NCI-H510A (cell line): ENCODE data around the gene POMP.

ENCODE experiments used
- DNase-seq: peaks from one replicate; lab custom pipeline; 2025; lab: John Stamatoyannopoulos, UW

POMP gene

DNA sequence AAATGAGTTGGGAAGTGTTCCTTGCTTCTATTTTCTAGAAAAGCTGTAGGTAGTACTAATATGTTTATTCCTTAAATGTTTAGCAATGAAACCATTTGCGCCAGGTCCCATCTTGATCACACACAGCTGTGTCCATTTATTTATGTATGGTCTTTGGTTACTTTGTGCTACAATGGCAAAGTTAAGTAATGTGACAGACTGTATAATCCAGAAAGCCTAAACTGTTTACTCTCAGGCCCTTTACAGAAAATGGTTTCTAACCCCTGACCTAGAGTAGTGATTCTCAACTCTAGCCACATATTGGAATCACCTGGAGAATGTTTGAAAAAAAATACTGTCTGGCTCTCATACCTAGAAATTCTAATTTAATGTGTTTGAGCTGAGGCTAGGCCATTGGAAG lies 38.5 kb downstream of the POMP start:
- DNase-seq, result no peak

DNA sequence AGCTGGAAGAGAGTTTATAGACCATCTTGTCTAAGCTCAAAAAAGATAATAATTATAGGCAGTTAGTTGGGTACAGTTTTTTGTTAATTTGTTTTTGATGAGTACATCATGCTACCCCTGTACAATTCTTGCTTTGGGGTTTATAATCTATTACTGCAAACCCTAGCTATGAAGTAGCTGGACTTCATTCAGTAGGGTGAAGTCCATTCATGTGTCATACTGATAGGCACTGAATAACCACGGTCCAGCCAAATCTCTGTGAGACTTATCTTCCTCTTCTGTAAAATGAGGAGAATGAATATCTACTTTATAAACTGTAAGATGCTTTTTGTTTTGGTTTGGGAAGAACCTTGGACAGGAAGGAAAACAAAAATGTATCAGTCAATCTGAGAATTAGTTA lies 40.3 kb downstream of the POMP start:
- DNase-seq, result no peak

DNA sequence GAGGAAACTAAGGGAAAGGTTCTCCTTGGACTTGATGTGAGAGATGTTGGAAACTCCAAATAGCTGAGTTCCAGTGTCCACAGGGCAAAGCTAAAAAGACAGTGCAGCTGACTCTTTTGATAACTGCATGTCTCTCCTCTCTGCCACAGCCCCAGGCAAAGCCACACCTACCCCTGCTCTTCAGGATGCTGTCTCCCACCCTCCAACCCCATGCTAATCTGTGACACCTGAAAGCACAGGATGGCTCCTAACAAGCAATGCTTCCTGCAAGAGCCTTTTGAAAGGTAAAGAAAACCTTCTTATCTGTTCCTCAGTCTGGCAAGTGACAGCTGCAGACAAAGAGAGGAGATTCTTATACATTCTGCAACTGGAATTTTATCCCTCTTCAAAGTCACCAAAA lies 45.4 kb downstream of the POMP start:
- no peak for DNase-seq

DNA sequence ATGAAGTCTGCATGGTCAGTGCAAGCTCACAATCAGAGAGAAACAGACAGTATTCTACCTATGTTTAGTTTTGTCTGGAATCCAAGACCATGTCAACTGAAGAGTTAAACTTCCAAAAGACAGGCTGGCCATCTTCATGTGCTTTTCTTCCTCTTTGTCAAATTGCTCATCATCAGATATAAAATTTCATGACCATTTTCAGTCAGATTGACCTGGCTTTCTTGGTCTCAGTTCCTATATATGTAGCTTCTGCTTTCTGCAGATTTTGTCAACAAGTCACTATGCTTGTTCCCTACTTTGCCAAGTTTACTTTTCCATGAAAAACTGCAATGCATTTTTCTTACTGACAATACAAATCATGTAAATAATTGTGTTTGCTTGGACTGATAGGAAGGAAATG lies 46.0 kb downstream of the POMP start:
- no peak for DNase-seq

DNA sequence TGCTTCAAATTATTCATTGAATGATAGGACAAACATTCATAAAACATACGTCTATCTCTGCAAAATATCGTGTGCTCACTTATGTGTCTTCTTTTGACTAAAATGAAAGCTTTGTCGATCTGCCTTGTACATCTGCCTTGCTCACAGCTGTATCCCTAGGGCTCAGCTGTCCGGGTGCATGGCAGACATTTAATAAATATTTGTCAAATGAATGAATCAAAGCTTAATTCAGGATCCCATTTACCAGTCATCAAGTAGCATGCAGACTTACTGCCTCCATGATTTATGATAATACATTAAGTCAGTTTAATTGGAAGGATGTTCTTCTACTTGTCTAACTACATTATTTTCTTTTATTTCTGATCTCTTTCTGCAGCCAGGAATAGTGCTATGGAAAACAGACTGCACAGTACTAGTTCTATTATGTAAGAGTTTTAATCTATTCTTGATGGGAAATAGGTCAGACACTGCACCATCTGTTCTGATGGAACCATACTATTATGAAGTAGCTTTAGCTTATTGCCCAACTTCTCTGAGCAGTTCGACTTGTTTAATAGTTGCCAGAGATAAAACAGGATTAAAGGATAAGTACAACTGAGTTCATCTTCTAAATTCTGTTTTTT lies 46.6 kb downstream of the POMP start:
- no peak for DNase-seq

DNA sequence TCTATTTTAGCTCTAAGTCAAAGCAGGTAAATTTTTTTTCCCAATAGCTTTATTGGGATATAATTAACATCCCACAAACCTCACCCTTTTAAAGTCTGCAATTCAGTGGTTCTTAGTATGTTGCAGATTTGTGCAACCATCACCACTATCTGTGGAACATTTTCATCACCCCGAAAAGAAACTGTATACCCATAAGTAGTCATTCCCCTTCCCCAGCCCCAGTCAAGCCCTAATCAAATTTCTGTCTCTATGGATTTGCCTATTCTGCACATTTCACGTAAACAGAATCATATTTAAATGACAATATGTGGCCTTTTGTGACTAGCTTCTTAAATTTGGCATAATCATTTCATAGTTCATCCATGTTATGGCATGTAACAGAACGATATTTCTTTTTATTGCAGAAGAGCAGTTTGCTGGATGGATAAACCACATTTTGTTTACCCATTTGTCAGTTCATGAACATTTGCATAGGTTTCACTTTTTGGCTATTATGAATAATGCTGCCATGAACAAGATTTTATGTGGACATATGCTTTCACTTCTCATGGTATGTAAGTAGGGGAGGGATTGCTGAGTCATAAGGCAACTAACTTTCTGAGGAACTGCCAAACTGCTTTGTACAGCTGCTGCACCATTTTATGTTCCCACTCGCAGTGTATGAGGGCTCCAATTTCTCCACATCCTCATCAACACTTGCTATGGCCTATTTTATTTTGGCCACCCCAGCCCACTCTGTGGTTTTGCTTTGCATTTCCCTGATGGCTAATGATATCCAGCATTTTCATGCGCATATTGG lies 48.9 kb downstream of the POMP start:
- no peak for DNase-seq

DNA sequence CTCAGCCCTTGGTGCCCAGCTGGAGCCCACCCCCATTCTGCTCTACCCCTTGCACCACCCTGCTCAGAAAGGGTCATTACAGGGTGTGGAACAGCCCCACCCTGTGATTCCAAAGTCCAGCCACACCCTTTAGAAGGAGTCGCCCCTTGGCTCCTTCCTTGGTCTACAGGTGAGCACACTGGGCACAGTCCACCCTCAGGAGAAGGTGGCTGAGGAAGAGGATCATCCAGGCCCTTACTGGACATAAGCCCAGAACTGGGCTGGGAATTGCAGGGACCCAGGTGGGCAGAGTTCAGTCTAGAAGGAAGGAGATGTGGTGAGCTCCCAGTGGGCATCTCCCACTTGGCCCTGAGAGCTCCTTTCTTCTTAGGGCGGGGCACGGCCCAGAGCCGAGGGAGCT lies 51.2 kb downstream of the POMP start:
- no peak for DNase-seq

DNA sequence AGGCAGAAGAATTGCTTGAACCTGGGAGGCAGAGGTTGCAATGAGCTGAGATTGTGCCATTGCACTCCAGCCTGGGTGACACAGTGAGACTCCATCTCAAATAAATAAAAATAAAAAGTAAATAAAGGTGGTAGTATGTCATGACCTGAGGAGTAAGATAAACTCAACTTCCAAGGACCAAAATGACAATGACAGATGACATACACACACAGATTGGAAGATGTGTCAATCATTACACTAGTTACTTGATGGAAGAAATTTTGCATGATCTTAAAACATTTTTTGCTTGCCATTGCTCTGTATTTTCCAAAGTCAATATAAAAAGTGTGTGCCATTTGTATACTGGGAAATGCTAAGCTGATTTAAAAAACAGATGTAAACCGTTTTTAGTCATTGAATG lies 55.7 kb downstream of the POMP start:
- no peak for DNase-seq

DNA sequence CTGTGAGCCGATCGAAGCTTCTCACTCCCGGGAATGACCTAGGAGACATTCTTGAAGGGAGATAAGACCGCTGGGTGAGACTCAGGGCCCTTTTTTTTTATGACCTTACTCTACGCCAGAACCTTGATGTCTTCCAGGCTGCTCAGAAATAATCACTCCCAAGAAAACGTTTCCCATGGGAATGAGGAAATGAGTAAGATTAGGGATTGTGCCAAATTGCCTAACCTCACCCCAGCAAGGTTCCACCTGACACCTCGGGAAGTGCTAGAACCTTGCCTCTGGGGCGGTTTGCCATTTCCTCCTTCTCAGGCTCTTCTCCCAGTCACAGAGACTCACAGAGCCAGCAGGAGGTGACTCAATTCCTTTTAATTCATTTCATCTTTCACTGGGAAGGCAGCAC lies 57.6 kb downstream of the POMP start:
- no peak for DNase-seq

DNA sequence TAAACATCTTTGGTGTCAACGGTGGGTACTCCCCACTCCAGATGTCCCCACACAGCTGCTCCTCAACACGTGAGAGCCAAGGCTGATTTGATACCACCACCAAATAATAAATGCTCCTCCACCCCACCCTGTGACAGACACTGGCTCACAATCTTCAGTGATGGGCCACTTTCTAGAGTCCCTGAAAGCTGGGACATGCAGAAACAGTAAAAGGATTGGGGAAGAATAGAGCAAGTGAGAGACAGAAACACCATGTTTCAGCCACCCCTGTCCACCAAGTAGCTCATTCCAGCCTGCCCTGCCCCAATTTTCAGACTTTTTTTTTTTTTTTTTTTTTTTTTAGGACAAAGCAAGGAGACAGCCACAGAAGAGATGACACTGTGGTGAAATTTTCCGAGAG lies 58.2 kb downstream of the POMP start:
- DNase-seq, result no peak

DNA sequence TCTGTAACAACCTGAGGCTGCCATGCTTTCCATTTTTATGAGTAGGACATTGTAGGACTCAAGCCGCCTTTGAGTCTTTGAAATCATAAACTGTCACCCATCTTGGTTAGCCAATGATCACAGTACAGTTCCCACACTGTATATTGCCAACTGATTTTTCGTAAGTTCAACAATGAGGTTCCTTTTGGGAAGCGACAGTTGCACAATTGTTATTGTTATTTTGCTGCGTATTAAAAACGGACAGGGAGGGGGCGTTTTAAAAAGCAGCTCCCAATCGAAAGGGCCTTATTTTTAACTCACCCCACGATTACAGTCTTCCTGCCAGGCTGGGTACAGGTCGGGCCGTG lies 59.2 kb downstream of the POMP start:
- DNase-seq, result no peak

DNA sequence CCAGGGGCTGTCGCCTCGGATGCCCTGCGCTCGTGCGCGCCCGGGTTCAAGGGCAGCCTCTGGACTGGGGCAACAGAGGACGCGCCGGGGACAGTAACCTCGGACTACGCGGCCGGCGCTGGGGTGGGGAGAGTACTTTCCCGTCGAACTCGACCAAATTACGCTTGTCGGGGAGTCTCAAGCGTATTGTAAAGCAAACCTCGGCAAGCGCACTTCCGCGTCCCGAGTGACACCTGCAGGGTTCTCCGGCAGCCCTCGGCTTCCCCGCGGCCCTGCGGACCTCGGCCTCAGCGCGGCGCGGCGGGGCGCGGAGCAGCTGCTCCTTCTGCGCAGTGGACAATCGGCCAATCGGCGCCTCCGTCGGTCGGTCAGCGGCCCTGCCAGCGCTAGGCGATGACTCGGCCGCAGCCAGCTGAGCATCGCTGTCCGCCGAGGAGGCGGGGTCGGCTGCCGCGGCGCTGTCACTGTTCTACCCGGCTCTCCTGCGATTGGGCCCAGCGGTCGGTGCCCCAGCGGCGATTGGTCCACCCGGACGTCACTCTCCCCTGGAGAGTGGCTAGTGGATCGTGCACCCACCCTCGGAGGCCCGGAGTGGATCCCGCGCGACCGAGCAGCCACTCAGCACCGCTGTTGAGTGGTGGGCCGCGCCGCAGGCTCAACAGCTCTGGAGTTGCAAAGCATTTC lies 59.8 kb downstream of the POMP start, which contains the start of gene SLC46A3:
Gene SLC46A3 (minus strand): TSS at position 428 of the 684 bp plus-strand sequence. CDS start 972 bp downstream, outside the sequence.
- peak; percentile 60 for DNase-seq

DNA sequence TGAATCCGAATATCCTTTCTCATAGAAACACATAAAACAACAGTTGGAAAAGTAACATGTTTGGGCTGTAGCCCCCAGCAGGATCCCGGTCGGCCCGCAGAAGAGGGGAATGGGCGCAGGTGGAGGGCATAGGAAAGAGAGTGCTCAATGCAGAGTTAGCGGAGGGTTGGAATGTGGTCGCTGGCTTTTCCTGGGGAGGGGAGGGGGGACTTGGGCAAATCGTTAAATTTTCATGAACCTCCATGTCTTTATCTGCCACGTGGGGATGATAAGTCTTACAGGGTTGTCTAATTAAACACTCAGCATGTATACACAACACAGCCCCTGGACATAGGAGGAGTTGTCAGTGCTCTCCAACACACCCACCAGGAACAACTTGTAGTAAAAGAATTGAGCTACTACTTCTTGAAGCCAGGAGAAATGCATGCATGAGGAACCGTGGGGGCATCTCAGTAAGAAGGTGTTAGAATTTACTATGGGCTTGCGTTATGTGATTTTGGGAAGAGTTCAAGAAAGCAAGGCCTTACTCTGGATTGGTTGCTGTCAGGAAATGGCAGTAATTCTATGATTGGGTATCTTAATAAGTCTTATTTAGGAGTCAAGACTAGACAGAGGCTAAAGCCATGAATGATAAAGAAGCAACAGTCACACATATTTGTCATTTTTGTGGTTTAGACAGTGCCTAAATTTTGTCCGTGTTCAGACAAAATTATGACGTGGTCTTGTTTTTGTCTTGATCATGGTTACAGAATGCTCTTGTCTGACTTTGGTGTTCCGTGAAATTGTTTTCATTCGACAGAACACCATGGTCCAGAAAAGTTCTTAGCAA lies 60.5 kb downstream of the POMP start:
- DNase-seq, result no peak

DNA sequence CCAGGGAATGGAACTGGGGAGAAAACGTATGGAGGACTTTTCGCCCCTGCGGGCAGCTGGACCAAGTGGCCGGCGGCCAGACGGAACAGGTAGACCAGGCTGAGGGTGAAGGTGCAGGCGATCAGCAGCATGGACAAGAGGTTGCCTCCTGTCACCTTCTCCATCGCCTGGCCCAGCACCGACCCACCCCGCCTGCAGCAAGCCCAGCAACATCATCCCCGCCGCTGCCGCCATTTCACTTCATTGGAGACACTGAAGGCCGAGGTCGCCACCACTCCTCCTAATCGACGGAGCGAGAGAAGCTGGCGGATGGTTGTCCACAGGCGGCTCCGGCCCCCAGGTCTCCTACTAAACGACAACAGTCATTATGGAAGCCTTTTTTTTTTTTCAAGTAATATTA lies 64.9 kb downstream of the POMP start:
- DNase-seq, result no peak

DNA sequence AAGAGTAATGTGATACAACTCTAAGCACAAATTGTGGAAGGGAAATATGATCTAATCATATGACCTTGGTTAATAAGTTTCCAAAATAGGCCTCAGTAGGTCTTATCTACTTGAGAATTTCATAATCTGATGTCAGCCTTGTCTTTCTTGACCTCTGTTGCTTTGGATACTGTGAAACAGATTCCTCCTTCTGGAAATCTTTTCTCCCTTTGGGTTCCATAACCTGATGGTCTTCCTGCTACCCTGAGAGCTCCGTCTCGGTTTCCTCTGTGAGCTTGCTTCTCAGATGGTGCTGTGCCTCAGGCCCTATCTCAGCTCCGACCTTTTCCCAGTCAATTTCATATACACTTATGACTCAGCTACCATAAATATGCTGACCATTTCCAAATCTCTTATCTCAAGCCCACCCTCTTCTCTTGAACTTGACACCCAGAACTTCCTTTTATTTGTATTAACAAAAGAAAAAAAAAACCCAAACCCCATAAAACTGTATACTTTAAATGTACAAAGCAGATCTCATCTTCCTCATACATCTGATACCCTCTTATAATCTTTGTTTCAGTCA lies 66.2 kb downstream of the POMP start:
- no peak for DNase-seq
